Astrocyte of the hippocampus (primary cell): ENCODE measurements around the gene ARSB.
A peak's percentile ranks its signal among the peaks of the same experiment; 100 is the strongest.
"Not testable (repeated sequence)": the region's sequence is repeated elsewhere in the genome, so short reads cannot be mapped to it uniquely, and the experiment has no call there.

Experiments used
- DNase-seq: peaks from one replicate; pipeline ENCODE4 v3.0.0; 2011; ENCODE audit warnings: low read depth, low spot score

Gene ARSB

GRCh38 chr5:78953092-78953800 lies 31.9 kb downstream of the ARSB start:
- peak; percentile 69 for DNase-seq

GRCh38 chr5:78930721-78931120 lies 54.4 kb downstream of the ARSB start:
- DNase-seq: peak; percentile 79

- DNase-seq: no peak
Observed at GRCh38 chr5:78929833-78930232, 55.3 kb downstream of the ARSB start.

GRCh38 chr5:78927657-78928282 lies 57.3 kb downstream of the ARSB start:
- peak; percentile 88 for DNase-seq

DNA sequence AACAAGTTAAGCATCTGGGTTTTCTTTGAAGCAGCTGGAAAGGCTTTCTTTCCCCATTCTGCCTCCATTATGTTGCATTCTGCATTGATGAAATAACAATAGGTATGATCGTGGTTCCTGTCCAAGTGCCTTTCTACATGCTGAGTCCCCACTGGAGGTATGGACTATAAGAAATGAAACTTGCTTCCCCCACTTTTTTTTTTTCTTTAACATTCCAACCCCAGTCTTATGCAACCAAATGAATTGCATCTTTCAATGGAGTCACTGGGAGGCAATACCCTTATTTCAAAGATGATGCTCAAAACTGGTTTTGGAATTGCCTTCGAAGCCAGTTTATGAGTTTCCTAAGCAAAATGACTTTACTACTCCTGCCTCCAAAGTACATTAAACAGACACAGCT lies 58.9 kb downstream of the ARSB start:
- no peak for DNase-seq

DNA sequence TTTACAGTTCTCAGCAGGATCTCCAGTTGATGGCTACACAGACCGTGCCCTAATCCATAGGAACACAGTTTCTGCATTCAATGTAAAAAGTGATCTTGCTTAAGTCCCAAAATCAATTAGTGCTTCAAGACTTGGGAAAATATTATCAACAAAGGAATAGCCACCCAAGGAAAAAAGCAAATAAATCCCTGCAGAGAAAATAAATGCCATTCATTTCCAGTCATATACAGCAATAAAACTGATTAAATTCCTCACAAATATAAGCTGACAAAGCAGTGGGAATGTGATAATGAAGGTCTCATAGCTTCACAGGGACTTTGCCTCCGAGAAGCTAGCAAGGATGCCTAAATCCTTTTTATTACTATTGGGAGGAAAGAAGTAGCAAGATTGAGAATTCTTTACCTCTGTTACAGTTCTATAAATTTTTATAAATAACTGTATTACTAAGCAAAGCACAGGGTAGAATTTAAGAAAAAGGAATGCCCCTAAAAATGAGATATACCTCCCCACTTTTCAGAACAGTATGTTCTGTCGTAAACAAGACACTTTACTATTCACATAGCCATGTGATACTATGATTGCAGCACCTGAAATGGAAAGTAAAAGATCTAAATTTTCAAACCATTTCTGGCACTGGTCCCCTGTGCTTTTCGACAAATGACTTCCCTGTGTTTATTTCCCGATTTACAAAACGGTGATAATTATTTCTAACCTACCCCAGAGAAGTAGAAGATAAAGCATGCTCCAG lies 59.8 kb downstream of the ARSB start:
- no peak for DNase-seq

DNA sequence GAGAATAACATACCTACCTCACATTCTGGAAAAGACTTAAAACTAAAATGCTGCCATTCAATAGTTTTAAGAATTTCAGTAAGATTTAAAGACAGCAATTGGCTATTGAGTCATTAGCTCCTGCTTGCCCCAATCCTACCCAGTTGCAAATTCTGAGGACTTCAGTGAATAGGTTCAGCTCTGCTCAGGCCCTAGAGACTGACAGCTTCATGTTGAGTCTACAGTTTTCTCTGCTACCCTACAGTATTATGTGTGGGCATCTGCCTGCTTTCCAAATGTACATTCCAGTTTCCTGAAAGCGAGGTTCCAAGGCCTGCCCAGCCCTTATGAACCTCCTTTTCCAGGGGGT lies 61.5 kb downstream of the ARSB start:
- no peak for DNase-seq

GRCh38 chr5:78922879-78923621 lies 62.1 kb downstream of the ARSB start:
- no peak for DNase-seq

DNA sequence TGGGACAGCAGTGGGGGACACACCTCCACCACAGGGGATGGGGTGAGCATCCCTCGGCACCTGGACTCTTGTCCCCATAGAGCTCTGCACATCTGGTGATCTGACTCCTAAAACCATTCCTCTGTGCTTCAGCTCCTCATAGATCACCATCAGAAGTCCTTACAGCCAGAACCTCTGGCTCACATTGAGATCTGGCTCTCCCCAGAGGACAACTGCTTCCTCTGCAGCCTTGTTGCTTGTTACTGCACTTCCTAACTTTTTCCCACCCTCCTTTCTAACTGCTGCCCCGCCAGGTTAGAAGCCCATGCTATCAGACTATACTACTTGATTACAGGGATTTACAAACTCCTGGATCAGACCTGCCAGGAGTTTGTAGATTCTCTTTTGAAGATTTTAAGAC lies 64.5 kb downstream of the ARSB start:
- DNase-seq: peak; percentile 56

DNA sequence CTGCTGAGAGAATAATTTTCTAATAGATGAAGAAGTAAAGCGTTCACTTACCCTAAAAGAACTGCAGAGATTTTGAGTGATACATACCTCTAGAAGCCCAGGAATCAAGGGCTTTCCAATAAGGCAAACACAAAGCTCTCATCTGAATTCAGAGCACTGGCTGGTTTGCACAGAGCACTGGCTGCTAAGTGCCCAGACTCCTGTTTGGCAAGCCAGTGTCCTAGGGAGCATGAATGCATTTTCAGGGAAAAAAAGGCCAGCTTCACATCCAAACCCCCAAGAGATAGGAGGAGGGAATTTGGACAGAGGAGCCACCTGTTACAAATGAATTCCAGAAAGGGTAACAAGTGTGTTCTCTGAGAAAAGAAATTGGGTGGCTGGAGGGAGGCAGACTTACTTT lies 65.3 kb downstream of the ARSB start:
- DNase-seq: no peak

GRCh38 chr5:78916044-78916443 lies 69.1 kb downstream of the ARSB start:
- no peak for DNase-seq

DNA sequence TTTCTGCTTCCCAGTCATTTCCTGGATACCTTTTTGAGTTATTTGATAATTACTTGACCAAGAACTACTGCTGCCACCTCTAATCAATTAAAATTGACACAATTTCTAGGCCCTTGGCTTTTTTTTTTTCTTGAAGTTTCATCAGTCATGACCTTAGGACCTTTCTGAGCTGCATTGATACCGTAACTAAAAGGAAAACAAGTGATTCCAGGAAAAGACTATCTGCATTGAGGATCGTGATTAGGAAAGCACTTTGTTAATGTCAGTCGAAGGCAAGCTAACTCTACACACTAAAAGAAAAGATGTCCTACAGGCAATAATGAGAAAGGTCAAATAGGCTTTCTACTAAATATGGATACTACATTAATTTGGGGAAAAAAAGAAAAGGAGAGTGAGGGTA lies 69.9 kb downstream of the ARSB start:
- DNase-seq: no peak

- DNase-seq: no peak
Observed at GRCh38 chr5:78912811-78913210, 72.3 kb downstream of the ARSB start.

DNA sequence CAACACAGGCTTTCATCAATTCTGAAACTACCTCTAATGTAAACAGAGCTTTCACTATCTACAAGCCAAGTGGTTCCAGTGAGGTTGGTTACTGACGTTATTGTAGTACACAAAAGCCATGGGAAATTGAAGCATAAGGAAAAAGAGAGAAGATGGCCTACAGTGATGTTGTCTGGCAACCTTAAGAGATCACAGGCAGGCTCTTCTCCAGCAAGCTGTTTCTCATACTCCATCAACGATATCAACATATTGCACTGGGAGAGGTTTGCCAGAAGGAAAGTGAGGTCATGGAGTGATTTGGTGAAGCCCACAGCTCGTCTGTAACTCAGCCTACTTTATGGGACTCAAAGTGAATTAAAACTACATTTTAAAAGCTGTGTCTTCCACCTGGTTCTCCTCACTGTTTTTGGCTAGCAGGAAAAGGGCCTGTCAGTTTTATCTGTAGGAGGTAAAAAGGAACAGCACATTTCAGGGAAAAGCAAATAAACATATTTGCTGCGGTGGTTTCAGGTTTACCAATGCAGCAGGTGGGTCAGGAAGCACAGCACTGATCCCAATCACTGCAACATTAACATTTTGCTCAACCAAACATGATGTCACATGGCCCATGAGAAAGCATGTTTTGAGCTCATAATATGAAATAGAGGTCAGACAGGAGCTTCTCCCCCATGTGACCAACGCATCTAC lies 72.9 kb downstream of the ARSB start:
- no peak for DNase-seq

GRCh38 chr5:78909224-78909983 lies 75.7 kb downstream of the ARSB start:
- not testable (repeated sequence) for DNase-seq

- DNase-seq: peak; percentile 85
Observed at GRCh38 chr5:78908173-78909061, 76.7 kb downstream of the ARSB start.

GRCh38 chr5:78907255-78907891 lies 77.7 kb downstream of the ARSB start:
- peak; percentile 94 for DNase-seq

DNA sequence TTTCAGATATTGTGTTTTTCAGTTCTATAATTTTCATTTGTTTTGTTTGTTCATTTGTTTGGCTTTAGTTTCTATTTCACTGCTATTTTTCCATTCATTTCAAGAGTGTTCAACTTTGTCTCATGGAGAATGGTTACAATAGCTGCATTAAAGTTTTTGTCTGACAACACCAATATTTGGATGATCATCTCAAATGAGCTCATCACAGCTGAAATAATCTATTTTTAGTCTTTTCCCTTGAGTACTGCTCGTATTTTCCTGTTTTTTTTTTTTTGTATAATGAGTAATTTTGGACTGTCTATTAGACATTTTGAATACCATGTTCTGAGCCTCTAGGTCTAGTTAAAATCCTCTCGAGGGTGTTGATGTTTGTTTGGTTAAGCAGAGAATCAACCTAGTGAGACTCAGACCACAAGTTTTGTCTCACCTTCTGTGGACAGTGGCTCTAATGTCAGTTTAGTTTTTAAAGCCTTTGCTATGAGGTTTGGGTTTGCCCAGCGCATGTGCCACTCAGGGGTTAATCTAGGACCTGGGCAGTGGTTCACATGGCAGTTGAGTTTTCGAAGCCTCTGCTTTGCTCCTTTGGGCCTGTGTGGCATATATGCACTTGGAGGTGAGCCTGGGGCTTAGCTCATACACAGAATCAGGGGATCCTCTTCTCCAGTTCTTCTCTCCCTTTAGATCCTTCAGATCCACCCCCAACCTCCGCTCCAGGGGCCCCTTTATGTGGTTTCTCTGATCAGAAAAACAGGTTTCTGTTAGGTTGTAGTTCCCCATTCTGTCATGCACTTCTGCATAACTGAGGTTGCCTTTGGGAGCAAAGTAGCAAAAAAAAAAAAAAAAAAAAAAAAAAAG lies 79.8 kb downstream of the ARSB start:
- DNase-seq: no peak
